Skeletal muscle tissue (tissue), 4 donors: Measurements from ENCODE around the gene DTX2. TPM values are rescaled to one million over a fixed set of nuclear protein-coding genes. Genes with fewer than 3 reads are reported as not detected.
"Not testable (repeated sequence)": the region's sequence is repeated elsewhere in the genome, so short reads cannot be mapped to it uniquely, and the experiment has no call there.

Experiments used
- H3K27ac ChIP-seq: one replicate; pipeline ENCODE4 v1.7.0; 2013; ENCODE audit warnings: mild to moderate bottlenecking, low read depth, low read length, inconsistent platforms
- H3K27me3 ChIP-seq, 3 donors: one replicate each; pipeline ENCODE4 v1.7.0; 2013; ENCODE audit warnings: low read length in 3 of 3; ENCODE audit not compliant: control insufficient read depth in 3 of 3, insufficient read depth in 3 of 3
- H3K36me3 ChIP-seq, 3 donors: one replicate each; pipeline ENCODE4 v1.7.0; 2013; ENCODE audit warnings: low read length in 3 of 3; ENCODE audit not compliant: control insufficient read depth in 3 of 3, insufficient read depth in 3 of 3
- H3K4me1 ChIP-seq, 3 donors: one replicate each; pipeline ENCODE4 v1.7.0; 2013; ENCODE audit warnings: low read length in 3 of 3, mild to moderate bottlenecking in 3 of 3; ENCODE audit not compliant: control insufficient read depth in 3 of 3, insufficient read depth in 3 of 3
- H3K4me3 ChIP-seq, 3 donors: one replicate each; pipeline ENCODE4 v1.7.0; 2013; ENCODE audit warnings: low read length in 3 of 3
- H3K9ac ChIP-seq, 3 donors: one replicate each; pipeline ENCODE4 v1.7.0; 2013; ENCODE audit warnings: low read length in 3 of 3, mild to moderate bottlenecking in 3 of 3, moderate library complexity in 2 of 3, low read depth in 1 of 3
- H3K9me3 ChIP-seq, 3 donors: one replicate each; pipeline ENCODE4 v1.7.0; 2013; ENCODE audit warnings: low read length in 3 of 3; ENCODE audit not compliant: control insufficient read depth in 3 of 3
- total RNA-seq: library from RNA; depleted of rRNA; stranded (reverse); fragments of >200 nt; gene quantifications from one replicate; pipeline ENCODE4 v1.2.3, GENCODE V29; 2014
- donor health status: Osteomylitis.

Gene DTX2
- total RNA-seq, 1 donor from 2014 or later = 4.2 TPM

DNA sequence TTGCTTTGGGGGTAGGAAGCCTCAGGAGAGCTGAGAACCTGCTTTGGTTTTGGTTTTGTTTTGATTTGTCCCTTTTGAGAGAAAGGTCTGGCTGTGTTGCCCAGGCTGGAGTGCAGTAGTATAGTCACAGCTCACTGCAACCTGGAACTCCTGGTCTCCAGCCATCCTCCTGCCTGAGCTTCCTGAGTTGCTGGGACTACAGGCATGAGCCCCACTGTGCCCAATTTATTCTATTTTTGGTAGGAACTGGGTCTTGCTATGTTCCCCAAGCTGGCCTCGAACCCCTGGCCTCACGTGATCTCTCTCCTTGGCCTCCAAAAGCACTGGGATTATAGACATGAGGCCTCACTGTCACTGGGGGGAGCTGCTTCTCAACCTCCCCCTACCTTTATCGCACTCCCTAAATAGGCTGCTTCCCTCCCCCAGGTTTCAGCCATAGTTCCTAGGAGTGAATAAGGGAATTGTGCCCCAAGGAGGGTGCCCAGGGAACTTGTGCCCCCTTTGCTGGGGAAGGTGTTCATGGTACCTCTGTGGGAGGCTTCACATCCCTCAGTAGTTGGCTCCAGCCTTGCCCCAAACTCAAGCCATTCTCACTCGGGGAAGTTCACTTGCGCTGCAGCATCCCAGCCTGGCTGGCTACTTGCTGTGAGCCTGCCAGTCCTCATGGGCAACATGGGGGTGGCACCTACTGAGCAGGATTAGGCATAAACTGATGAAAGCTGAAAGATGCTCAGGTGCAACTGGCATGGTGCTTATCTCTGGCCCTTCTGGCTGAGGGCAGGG is 18.7 kb upstream of the DTX2 start:
- not testable (repeated sequence) for H3K4me1 ChIP-seq, H3K9me3 ChIP-seq

DNA sequence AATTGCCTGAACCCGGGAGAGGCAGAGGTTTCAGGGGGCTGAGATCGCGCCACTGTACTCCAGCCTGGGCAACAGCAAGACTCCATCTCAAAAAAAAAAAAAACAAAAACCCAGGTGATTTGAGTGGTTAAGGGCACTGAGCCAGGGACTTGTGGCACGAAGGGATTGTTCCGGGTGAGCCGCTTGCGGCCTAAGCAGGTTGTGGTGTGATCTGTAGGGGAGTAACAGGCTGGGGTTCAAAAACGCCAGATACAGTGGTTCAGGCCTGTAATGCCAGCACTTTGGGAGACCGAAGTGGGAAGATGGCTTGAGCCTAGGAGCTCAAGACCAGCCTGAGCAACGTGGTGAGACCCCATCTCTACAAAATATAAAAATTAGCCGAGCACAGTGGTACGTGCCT is 17.7 kb upstream of the DTX2 start:
- not testable (repeated sequence) for H3K9ac ChIP-seq, H3K27ac ChIP-seq

More for the DNA sequence above, 18.7 kb upstream of the DTX2 start:
- not testable (repeated sequence) for H3K36me3 ChIP-seq, H3K27ac ChIP-seq, H3K4me3 ChIP-seq, H3K27me3 ChIP-seq, H3K9ac ChIP-seq

DNA sequence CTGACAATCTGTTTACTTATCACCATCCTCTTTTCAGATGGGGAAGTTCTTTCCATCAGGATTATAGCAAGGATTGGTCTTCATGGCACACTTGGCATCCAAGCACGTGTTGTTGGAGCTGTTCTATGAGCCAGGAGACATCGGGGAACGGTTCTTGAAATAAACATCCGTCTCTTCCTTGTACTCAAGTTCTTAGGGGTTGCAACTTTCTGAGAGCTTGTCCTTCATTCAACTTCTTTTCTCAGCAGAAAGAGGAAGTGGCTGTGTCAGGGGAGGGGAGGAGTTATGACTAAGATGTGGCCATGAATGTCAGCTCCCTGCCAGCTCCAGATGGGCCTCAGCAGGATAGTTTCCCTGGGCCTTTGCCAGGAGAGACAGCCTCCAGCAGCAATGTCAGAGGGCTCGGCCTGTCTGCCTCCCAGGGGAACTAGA is 15.9 kb upstream of the DTX2 start:
- peak overlapping the region in 1 of 3 donors; percentile 43 for H3K4me3 ChIP-seq
- H3K9ac ChIP-seq, H3K27me3 ChIP-seq, H3K9me3 ChIP-seq, H3K27ac ChIP-seq, H3K36me3 ChIP-seq, H3K4me1 ChIP-seq: not testable (repeated sequence)

More for the DNA sequence above, 17.7 kb upstream of the DTX2 start:
- H3K27me3 ChIP-seq, H3K36me3 ChIP-seq, H3K4me3 ChIP-seq, H3K9me3 ChIP-seq, H3K4me1 ChIP-seq: not testable (repeated sequence)

DNA sequence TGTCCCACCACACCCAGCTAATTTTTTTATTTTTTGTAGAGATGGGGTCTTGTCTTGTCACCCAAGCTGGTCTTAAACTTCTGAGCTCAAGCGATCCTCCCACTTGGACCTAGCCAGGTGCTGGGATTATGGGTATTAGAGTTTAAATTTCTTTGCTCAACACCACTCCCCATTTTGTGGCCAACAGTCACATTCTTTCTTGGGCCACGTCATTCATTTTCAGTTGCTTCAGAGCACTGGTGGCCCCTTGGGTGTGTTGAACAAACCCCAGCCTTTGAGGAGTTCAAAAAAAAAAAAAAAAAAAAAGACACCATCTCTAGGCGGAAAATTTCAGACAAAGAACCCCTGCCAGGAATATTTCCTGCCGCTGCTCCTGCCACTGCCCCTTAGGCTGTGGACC is 4.5 kb upstream of the DTX2 start:
- not testable (repeated sequence) for H3K9ac ChIP-seq, H3K36me3 ChIP-seq, H3K9me3 ChIP-seq, H3K27ac ChIP-seq, H3K4me3 ChIP-seq, H3K4me1 ChIP-seq, H3K27me3 ChIP-seq

DNA sequence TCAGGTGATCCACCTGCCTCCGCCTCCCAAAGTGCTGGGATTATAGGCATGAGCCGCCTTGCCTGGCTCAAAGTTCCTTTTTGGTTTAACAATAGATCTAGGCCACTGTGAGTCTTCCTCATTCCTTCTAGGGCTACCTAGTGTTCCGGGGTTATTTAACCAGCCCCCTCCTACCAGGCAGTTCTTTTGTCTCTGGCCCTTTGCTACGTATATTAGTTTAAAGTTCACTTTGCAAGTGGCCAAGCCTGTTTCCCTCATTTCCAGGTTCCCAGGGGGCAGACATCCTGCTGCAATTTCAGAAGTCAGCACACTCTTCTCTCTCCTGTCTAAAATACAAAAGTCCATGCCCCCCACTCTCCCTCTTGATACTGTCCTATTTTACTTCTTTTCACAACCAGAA is 3.0 kb upstream of the DTX2 start:
- H3K9me3 ChIP-seq, H3K36me3 ChIP-seq, H3K27ac ChIP-seq, H3K9ac ChIP-seq, H3K27me3 ChIP-seq, H3K4me3 ChIP-seq, H3K4me1 ChIP-seq: not testable (repeated sequence)

DNA sequence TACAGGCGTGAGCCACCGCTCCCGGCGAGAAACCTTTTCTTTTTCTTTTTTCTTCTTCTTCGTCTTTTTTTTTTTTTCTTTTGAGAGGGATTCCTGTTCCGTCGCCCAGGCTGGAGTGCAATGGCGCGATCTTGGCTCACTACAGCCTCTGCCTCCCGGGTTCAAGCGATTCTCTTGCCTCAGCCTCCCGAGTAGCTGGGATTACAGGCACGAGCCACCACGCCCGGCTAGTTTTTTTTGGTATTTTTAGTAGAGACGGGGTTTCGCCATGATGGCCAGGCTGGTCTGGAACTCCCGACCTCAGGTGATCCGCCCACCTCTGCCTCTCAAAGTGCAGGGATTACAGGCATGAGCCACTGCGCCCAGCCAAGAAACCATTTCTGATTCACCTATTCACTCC is 742 bp upstream of the DTX2 start:
- H3K27ac ChIP-seq, H3K9me3 ChIP-seq, H3K36me3 ChIP-seq, H3K9ac ChIP-seq, H3K27me3 ChIP-seq, H3K4me1 ChIP-seq, H3K4me3 ChIP-seq: not testable (repeated sequence)

DNA sequence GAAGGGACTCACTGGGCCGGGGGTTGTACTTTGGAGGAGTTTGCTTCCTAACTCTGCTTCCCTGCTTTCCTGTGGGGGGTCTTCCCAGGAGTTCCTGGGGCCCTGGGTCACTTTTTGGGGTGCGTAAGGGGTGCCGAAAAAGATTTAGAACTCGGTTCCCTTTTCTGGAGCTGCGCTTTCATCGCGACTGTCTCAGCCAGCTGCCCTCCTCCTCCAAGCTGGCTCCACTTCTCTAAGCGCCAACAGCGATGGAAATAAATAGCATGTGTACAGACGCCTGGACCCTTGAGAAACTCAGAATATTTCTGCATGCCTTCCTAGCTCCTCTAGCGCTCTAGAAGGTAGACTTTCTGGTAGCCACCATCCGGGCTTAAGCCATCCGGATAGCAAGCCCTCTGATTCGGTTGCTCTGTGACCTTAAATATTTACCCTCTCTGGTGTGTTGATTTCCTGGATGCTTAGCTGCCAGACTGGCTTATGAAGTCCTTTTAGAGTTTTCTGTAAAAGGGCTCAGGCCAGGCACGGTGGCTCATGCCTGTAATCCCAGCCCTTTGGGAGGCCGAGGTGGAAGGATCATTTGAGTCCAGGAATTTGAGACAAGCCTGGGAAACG is 868 bp downstream of the DTX2 start:
- H3K4me1 ChIP-seq, H3K27me3 ChIP-seq, H3K9ac ChIP-seq, H3K27ac ChIP-seq, H3K9me3 ChIP-seq, H3K36me3 ChIP-seq, H3K4me3 ChIP-seq: not testable (repeated sequence)

DNA sequence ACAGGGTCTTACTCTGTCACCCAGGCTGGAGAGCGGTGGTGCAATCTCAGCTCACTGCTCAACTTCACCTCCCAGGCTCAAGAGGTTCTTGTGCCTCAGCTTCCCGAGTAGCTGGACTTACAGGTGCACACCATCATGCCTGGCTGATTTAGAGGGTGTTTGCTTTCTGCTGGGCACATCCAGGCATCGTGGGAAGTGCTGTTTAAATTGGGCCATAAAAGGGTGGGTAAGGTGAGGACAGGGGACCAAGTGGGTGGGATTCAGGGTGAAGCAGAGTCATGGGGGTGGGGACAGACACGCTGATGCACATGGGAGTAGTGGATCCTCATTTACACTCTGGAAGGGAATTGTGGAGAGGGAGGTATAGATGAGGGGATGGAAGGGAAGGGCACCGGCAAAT is 3.5 kb downstream of the DTX2 start:
- H3K9me3 ChIP-seq, H3K4me3 ChIP-seq, H3K27ac ChIP-seq: not testable (repeated sequence)

DNA sequence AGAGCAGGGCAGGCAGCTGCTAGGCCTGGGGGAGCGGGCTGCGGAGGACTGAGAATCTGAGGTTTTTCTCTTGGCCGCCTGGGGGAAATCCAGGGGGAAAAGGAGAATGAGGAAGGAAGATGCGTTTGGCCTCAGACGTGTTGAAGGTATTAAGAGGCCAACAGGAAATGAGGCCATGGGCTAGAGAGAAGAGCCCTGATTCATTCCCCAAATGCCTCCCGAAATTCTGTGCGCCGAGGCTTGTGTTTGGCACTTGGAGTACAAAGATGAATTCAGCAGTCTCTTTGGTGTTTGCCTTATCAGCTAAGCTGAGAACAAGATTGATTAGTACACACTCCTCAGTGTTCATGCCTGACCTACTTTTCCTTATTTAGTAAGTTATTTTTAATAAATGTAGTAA is 4.4 kb downstream of the DTX2 start:
- H3K9me3 ChIP-seq, H3K9ac ChIP-seq, H3K36me3 ChIP-seq, H3K27ac ChIP-seq, H3K4me1 ChIP-seq, H3K4me3 ChIP-seq, H3K27me3 ChIP-seq: not testable (repeated sequence)

More for the DNA sequence above, 3.5 kb downstream of the DTX2 start:
- not testable (repeated sequence) for H3K4me1 ChIP-seq, H3K27me3 ChIP-seq, H3K9ac ChIP-seq, H3K36me3 ChIP-seq

DNA sequence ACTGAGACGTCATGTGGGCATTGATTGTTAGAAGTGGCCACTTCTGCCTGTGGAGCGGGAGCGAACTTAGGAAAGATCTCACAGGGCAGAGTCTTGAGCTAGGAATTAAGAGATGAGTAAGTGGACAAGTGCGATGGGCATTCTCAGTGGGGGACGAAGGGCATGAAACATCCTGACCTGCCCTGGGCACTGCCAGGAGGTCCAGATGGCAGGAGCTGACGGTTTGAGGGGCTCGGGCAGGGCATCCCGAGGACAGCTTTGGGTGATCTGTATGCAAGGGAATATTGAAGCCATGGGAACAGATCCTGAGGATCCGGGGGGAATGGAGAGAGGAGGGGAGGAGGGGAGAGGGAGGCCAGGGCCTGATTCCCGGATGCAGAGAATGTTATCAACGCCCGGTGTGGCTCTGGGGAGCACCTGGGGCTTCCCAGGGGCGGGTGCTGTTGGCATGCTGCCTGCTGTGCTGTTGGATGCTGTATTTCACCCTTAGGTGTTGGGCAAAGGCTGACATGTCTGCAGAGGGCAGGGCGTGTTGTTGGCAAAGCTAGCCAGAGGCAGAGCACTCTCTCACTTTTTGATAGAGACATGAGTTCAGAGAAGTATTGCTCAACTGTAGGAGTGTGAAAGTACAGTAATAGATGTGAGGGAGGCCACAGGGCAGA is 6.4 kb downstream of the DTX2 start:
- H3K36me3 ChIP-seq, H3K9ac ChIP-seq, H3K4me1 ChIP-seq, H3K9me3 ChIP-seq, H3K27me3 ChIP-seq, H3K4me3 ChIP-seq, H3K27ac ChIP-seq: not testable (repeated sequence)
